Forelimb muscle (tissue), 1 donor: ENCODE measurements around the gene CHEK2. TPM values are rescaled to one million over a fixed set of nuclear protein-coding genes. Genes with fewer than 3 reads are reported as not detected.
"Not testable (repeated sequence)": the region's sequence is repeated elsewhere in the genome, so short reads cannot be mapped to it uniquely, and the experiment has no call there.

Experiments
- DNase-seq: peaks from one replicate; pipeline ENCODE4 v3.0.0-alpha.2; 2013; ENCODE audit warnings: low read depth
- polyA plus RNA-seq: library from polyadenylated mRNA; unstranded; fragments of 120-200 nt; gene quantifications from one replicate; pipeline ENCODE4 v1.2.1, GENCODE V29; 2013; ENCODE audit not compliant: insufficient read length

The CHEK2 gene
- polyA plus RNA-seq, 1 donor = 6.9 TPM

GRCh38 chr22:28693041-28693760, 48.4 kb downstream of the CHEK2 start:
- DNase-seq = not testable (repeated sequence)

- DNase-seq = not testable (repeated sequence)
These were observed 51.8 kb downstream of the CHEK2 start for GRCh38 chr22:28689796-28690195.

- DNase-seq = not testable (repeated sequence)
These were observed 58.7 kb downstream of the CHEK2 start for GRCh38 chr22:28682966-28683365.

- not testable (repeated sequence) for DNase-seq
These were observed 60.7 kb downstream of the CHEK2 start for GRCh38 chr22:28680813-28681490.

GRCh38 chr22:28679611-28680287, 61.9 kb downstream of the CHEK2 start, which contains the start of gene TTC28:
Gene TTC28, minus strand, starts transcription at chr22:28679840. Its CDS starts 117 bp downstream, at chr22:28679723.
- peak; percentile 60 for DNase-seq

- DNase-seq = not testable (repeated sequence)
These were observed 62.6 kb downstream of the CHEK2 start for GRCh38 chr22:28678778-28679610.

GRCh38 chr22:28678170-28678569, 63.5 kb downstream of the CHEK2 start:
- not testable (repeated sequence) for DNase-seq

- DNase-seq = no peak
These were observed 67.5 kb downstream of the CHEK2 start for GRCh38 chr22:28674121-28674563.

GRCh38 chr22:28670756-28671155, 70.9 kb downstream of the CHEK2 start:
- DNase-seq = no peak

GRCh38 chr22:28670161-28670560, 71.5 kb downstream of the CHEK2 start:
- no peak for DNase-seq

GRCh38 chr22:28669387-28669786, 72.2 kb downstream of the CHEK2 start:
- DNase-seq = no peak

- not testable (repeated sequence) for DNase-seq
These were observed 78.1 kb downstream of the CHEK2 start for GRCh38 chr22:28663569-28663942.

GRCh38 chr22:28658448-28658847, 83.2 kb downstream of the CHEK2 start:
- no peak for DNase-seq

GRCh38 chr22:28656181-28656580, 85.4 kb downstream of the CHEK2 start:
- no peak for DNase-seq

GRCh38 chr22:28650463-28650862, 91.2 kb downstream of the CHEK2 start:
- DNase-seq = no peak

- no peak for DNase-seq
These were observed 92.8 kb downstream of the CHEK2 start for GRCh38 chr22:28648792-28649191.

- DNase-seq = no peak
These were observed 94.4 kb downstream of the CHEK2 start for GRCh38 chr22:28647216-28647615.

- no peak for DNase-seq
These were observed 102.3 kb downstream of the CHEK2 start for GRCh38 chr22:28639321-28639720.
